ENCODE measurements around the gene ASCC2. TPM values are rescaled to one million over a fixed set of nuclear protein-coding genes. Genes with fewer than 3 reads are reported as not detected.

Gene ASCC2
- total RNA-seq, 2 experiments from 2014 or later = 70.9 to 73.5 TPM

GRCh38 chr22:29816539-29816938, 21.5 kb downstream of the ASCC2 start:
- Mint-ChIP-seq H3K36me3 (peaks cover 20% of the 10 kb centered on the region), H3K4me1 (peaks cover 5% of the 10 kb centered on the region), H3K4me3 (no peak overlapping the region), H3K27ac (no peak overlapping the region), H3K27me3 (no peaks in the 10 kb centered on the region), H3K9me3 (no peaks in the 10 kb centered on the region)
- no peak for DNase-seq

- Mint-ChIP-seq H3K27ac (no peak overlapping the region), H3K9me3 (no peaks in the 10 kb centered on the region), H3K4me3 (no peak overlapping the region), H3K27me3 (no peaks in the 10 kb centered on the region), H3K4me1 (peaks cover 2% of the 10 kb centered on the region), H3K36me3 (peaks cover 19% of the 10 kb centered on the region)
- no peak for DNase-seq
Measured at GRCh38 chr22:29816128-29816527, 21.9 kb downstream of the ASCC2 start.

- no peaks in the 10 kb centered on the region for H3K27me3 Mint-ChIP-seq
- no peak for DNase-seq
- H3K36me3 Mint-ChIP-seq = peaks cover 17% of the 10 kb centered on the region
- no peaks in the 10 kb centered on the region for H3K9me3 Mint-ChIP-seq
- no peak overlapping the region for H3K4me3 Mint-ChIP-seq
- H3K27ac Mint-ChIP-seq = no peak overlapping the region
- H3K4me1 Mint-ChIP-seq = no peaks in the 10 kb centered on the region
Measured at GRCh38 chr22:29815580-29815979, 22.5 kb downstream of the ASCC2 start.

GRCh38 chr22:29814003-29814402, 24.1 kb downstream of the ASCC2 start:
- H3K4me1 Mint-ChIP-seq = no peaks in the 10 kb centered on the region
- H3K36me3 Mint-ChIP-seq = peaks cover 17% of the 10 kb centered on the region
- no peaks in the 10 kb centered on the region for H3K27me3 Mint-ChIP-seq
- DNase-seq = no peak
- H3K9me3 Mint-ChIP-seq = no peaks in the 10 kb centered on the region
- H3K27ac Mint-ChIP-seq = no peak overlapping the region
- no peak overlapping the region for H3K4me3 Mint-ChIP-seq

GRCh38 chr22:29813563-29813962, 24.5 kb downstream of the ASCC2 start:
- Mint-ChIP-seq H3K4me3 (no peak overlapping the region), H3K4me1 (no peaks in the 10 kb centered on the region), H3K27me3 (no peaks in the 10 kb centered on the region), H3K36me3 (peaks cover 15% of the 10 kb centered on the region), H3K9me3 (no peaks in the 10 kb centered on the region), H3K27ac (no peak overlapping the region)
- no peak for DNase-seq

GRCh38 chr22:29813126-29813525, 24.9 kb downstream of the ASCC2 start:
- DNase-seq = no peak
- no peaks in the 10 kb centered on the region for H3K9me3 Mint-ChIP-seq
- peaks cover 17% of the 10 kb centered on the region for H3K36me3 Mint-ChIP-seq
- H3K27me3 Mint-ChIP-seq = no peaks in the 10 kb centered on the region
- H3K4me3 Mint-ChIP-seq = no peak overlapping the region
- no peak overlapping the region for H3K27ac Mint-ChIP-seq
- no peaks in the 10 kb centered on the region for H3K4me1 Mint-ChIP-seq

- peaks cover 12% of the 10 kb centered on the region for H3K36me3 Mint-ChIP-seq
- DNase-seq = no peak
- H3K27me3 Mint-ChIP-seq = no peaks in the 10 kb centered on the region
- no peaks in the 10 kb centered on the region for H3K4me1 Mint-ChIP-seq
- no peak overlapping the region for H3K27ac Mint-ChIP-seq
- no peak overlapping the region for H3K4me3 Mint-ChIP-seq
- no peaks in the 10 kb centered on the region for H3K9me3 Mint-ChIP-seq
Measured at GRCh38 chr22:29811377-29811776, 26.7 kb downstream of the ASCC2 start.

- peaks cover 13% of the 10 kb centered on the region for H3K36me3 Mint-ChIP-seq
- H3K27ac Mint-ChIP-seq = no peak overlapping the region
- H3K9me3 Mint-ChIP-seq = no peaks in the 10 kb centered on the region
- DNase-seq = no peak
- H3K4me3 Mint-ChIP-seq = no peak overlapping the region
- no peaks in the 10 kb centered on the region for H3K4me1 Mint-ChIP-seq
- H3K27me3 Mint-ChIP-seq = no peaks in the 10 kb centered on the region
Measured at GRCh38 chr22:29810216-29810615, 27.9 kb downstream of the ASCC2 start.

GRCh38 chr22:29806196-29806595, 31.9 kb downstream of the ASCC2 start:
- peaks cover 9% of the 10 kb centered on the region for H3K36me3 Mint-ChIP-seq
- no peaks in the 10 kb centered on the region for H3K4me1 Mint-ChIP-seq

GRCh38 chr22:29804985-29805384, 33.1 kb downstream of the ASCC2 start:
- no peak for DNase-seq
- Mint-ChIP-seq H3K27me3 (no peaks in the 10 kb centered on the region), H3K4me3 (no peak overlapping the region), H3K9me3 (no peaks in the 10 kb centered on the region), H3K27ac (no peak overlapping the region), H3K4me1 (no peaks in the 10 kb centered on the region), H3K36me3 (peaks cover 9% of the 10 kb centered on the region)

More at GRCh38 chr22:29806196-29806595, 31.9 kb downstream of the ASCC2 start:
- no peak overlapping the region for H3K4me3 Mint-ChIP-seq
- no peak for DNase-seq
- H3K27me3 Mint-ChIP-seq = no peaks in the 10 kb centered on the region
- H3K27ac Mint-ChIP-seq = no peak overlapping the region
- H3K9me3 Mint-ChIP-seq = no peaks in the 10 kb centered on the region

- Mint-ChIP-seq H3K9me3 (no peaks in the 10 kb centered on the region), H3K36me3 (peaks cover 8% of the 10 kb centered on the region), H3K27ac (no peak overlapping the region), H3K4me1 (peaks cover 5% of the 10 kb centered on the region), H3K4me3 (no peak overlapping the region), H3K27me3 (no peaks in the 10 kb centered on the region)
- DNase-seq = no peak
Measured at GRCh38 chr22:29803190-29803589, 34.9 kb downstream of the ASCC2 start.

GRCh38 chr22:29801796-29802195, 36.3 kb downstream of the ASCC2 start:
- Mint-ChIP-seq H3K27ac (no peak overlapping the region), H3K9me3 (no peaks in the 10 kb centered on the region), H3K27me3 (no peaks in the 10 kb centered on the region), H3K4me3 (no peak overlapping the region), H3K4me1 (peaks cover 6% of the 10 kb centered on the region), H3K36me3 (peaks cover 7% of the 10 kb centered on the region)
- DNase-seq = no peak

GRCh38 chr22:29801153-29801552, 36.9 kb downstream of the ASCC2 start:
- no peaks in the 10 kb centered on the region for H3K27me3 Mint-ChIP-seq
- no peak overlapping the region for H3K27ac Mint-ChIP-seq
- no peaks in the 10 kb centered on the region for H3K9me3 Mint-ChIP-seq
- no peak for DNase-seq
- peaks cover 6% of the 10 kb centered on the region for H3K4me1 Mint-ChIP-seq
- no peak overlapping the region for H3K4me3 Mint-ChIP-seq
- peaks cover 7% of the 10 kb centered on the region for H3K36me3 Mint-ChIP-seq

- H3K27me3 Mint-ChIP-seq = no peaks in the 10 kb centered on the region
- no peak overlapping the region for H3K4me3 Mint-ChIP-seq
- H3K4me1 Mint-ChIP-seq = peaks cover 6% of the 10 kb centered on the region
- H3K27ac Mint-ChIP-seq = no peak overlapping the region
- no peak for DNase-seq
- no peaks in the 10 kb centered on the region for H3K9me3 Mint-ChIP-seq
- peaks cover 6% of the 10 kb centered on the region for H3K36me3 Mint-ChIP-seq
Measured at GRCh38 chr22:29799217-29799680, 38.8 kb downstream of the ASCC2 start.

- H3K4me1 Mint-ChIP-seq = peaks cover 6% of the 10 kb centered on the region
- H3K27ac Mint-ChIP-seq = peak overlapping the region; percentile 60
- no peaks in the 10 kb centered on the region for H3K27me3 Mint-ChIP-seq
- H3K9me3 Mint-ChIP-seq = no peaks in the 10 kb centered on the region
- DNase-seq = no peak
- H3K36me3 Mint-ChIP-seq = peaks cover 6% of the 10 kb centered on the region
- H3K4me3 Mint-ChIP-seq = no peak overlapping the region
Measured at GRCh38 chr22:29798801-29799200, 39.3 kb downstream of the ASCC2 start.

GRCh38 chr22:29798318-29798717, 39.8 kb downstream of the ASCC2 start:
- H3K9me3 Mint-ChIP-seq = no peaks in the 10 kb centered on the region
- no peak overlapping the region for H3K4me3 Mint-ChIP-seq
- DNase-seq = no peak
- no peaks in the 10 kb centered on the region for H3K27me3 Mint-ChIP-seq
- peaks cover 6% of the 10 kb centered on the region for H3K4me1 Mint-ChIP-seq
- no peak overlapping the region for H3K27ac Mint-ChIP-seq
- H3K36me3 Mint-ChIP-seq = peaks cover 6% of the 10 kb centered on the region

GRCh38 chr22:29797351-29797750, 40.7 kb downstream of the ASCC2 start:
- Mint-ChIP-seq H3K4me1 (peaks cover 6% of the 10 kb centered on the region), H3K27me3 (no peaks in the 10 kb centered on the region), H3K36me3 (peaks cover 6% of the 10 kb centered on the region), H3K27ac (no peak overlapping the region), H3K9me3 (no peaks in the 10 kb centered on the region), H3K4me3 (no peak overlapping the region)
- no peak for DNase-seq
